Measurements from ENCODE around the gene MBP. TPM values are rescaled to one million over a fixed set of nuclear protein-coding genes. Genes with fewer than 3 reads are reported as not detected.

MBP gene
- total RNA-seq, 2 experiments from 2014 or later: 35.9 to 36.6 TPM

Other genes with a start within 250 kb of the MBP start
- not detected for gene GALR1, start 117.1 kb upstream of the MBP start, total RNA-seq